Measurements from ENCODE around the gene MATN4. TPM values are rescaled to one million over a fixed set of nuclear protein-coding genes. Genes with fewer than 3 reads are reported as not detected.

MATN4 gene
- total RNA-seq, 1 donor from 2014 or later: 0.10 TPM

DNA sequence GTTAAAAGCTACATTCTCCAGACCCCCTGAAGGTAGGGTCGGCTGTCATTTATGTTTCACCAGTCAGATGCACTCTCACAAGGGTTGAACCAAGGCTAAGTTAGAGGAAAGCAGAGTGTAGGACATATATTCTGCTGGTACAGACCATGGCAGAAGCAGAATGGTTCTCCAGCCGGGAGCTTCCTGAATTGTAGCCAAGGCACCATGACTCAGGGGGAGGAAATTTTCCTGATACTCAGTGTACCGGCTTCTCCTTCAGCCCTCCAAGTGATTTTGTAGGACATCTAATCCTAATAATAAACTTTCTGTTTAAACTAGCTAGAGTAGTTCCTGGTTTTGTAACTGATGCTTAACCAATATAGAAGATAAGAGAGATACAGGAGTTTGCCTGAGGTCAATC, 39.6 kb downstream of the MATN4 start:
- DNase-seq (ENCODE audit: low spot score): no peak
- Mint-ChIP-seq H3K4me1 (ENCODE audit: low read depth) (no peaks in the 10 kb centered on the region), H3K4me3 (ENCODE audit: unreplicated experiment) (no peak overlapping the region), H3K9me3 (ENCODE audit: low read depth) (no peaks in the 10 kb centered on the region), H3K27me3 (ENCODE audit: low read depth) (peaks cover 49% of the 10 kb centered on the region), H3K36me3 (ENCODE audit: low read depth) (no peaks in the 10 kb centered on the region), H3K27ac (ENCODE audit: unreplicated experiment) (no peak overlapping the region)
- TF ChIP-seq, protein P1, sequence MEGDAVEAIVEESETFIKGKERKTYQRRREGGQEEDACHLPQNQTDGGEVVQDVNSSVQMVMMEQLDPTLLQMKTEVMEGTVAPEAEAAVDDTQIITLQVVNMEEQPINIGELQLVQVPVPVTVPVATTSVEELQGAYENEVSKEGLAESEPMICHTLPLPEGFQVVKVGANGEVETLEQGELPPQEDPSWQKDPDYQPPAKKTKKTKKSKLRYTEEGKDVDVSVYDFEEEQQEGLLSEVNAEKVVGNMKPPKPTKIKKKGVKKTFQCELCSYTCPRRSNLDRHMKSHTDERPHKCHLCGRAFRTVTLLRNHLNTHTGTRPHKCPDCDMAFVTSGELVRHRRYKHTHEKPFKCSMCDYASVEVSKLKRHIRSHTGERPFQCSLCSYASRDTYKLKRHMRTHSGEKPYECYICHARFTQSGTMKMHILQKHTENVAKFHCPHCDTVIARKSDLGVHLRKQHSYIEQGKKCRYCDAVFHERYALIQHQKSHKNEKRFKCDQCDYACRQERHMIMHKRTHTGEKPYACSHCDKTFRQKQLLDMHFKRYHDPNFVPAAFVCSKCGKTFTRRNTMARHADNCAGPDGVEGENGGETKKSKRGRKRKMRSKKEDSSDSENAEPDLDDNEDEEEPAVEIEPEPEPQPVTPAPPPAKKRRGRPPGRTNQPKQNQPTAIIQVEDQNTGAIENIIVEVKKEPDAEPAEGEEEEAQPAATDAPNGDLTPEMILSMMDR (IDR thresholded peaks at IDR 0.05): no peak

DNA sequence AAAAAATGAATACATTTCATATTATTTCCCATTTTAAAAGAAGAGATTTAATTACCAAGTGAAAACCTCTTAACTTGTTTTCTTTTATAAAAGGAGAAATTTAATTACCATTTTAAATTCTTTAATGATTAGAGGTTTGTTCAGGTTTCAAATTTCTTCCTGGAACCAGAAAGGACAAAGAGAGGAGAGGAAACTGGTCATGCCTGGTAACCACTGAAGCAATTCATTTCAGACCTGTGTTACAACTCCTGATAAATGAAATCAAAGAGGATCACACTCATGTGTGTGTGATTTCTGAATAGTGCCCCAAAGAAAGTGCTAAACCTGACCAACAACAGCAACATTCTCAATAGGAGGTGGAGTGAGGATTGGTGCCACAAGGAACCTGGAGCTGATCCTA, 41.1 kb downstream of the MATN4 start:
- Mint-ChIP-seq H3K4me3 (ENCODE audit: unreplicated experiment) (no peak overlapping the region), H3K36me3 (ENCODE audit: low read depth) (no peaks in the 10 kb centered on the region), H3K4me1 (ENCODE audit: low read depth) (no peaks in the 10 kb centered on the region), H3K27me3 (ENCODE audit: low read depth) (peaks cover 50% of the 10 kb centered on the region), H3K9me3 (ENCODE audit: low read depth) (no peaks in the 10 kb centered on the region), H3K27ac (ENCODE audit: unreplicated experiment) (no peak overlapping the region)
- DNase-seq (ENCODE audit: low spot score): no peak
- TF ChIP-seq, protein P1 (IDR thresholded peaks at IDR 0.05): no peak

DNA sequence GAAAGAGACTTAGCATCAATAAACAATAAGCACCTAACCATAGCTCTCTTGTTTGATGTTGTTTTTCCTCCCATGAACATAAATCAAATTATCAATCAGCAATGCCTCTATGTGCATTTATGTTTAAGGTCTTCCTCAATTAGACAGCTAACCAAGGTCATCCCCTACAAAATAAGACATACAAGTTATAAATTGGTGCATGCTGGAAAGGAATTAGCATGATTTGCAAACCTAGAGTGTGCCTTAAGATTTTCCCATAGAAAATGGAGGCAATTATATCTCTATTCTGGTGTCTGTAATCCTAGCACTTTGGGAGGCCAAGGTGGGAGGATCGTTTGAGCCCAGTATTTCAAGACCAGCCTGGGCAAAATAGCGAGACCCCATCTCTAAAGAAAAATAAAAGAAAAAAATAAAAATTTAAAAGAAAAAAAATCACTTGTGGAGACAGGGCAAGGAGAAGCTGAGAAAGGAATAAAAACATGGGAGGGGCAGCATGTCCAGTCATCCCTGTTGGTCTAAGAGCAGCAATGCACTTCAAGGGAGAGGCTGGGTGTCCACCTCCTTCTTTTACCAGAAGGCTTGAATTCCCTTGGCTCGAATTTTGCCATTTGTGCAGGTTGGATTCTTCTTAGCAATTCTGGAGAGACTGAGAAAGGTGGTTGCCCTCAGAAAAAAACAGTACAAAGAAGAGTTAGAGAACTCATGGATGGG, 44.4 kb downstream of the MATN4 start:
- Mint-ChIP-seq H3K4me1 (ENCODE audit: low read depth) (peaks cover 4% of the 10 kb centered on the region), H3K36me3 (ENCODE audit: low read depth) (no peaks in the 10 kb centered on the region), H3K4me3 (ENCODE audit: unreplicated experiment) (no peak overlapping the region), H3K27me3 (ENCODE audit: low read depth) (peaks cover 48% of the 10 kb centered on the region), H3K9me3 (ENCODE audit: low read depth) (no peaks in the 10 kb centered on the region), H3K27ac (ENCODE audit: unreplicated experiment) (no peak overlapping the region)
- TF ChIP-seq, protein P1 (IDR thresholded peaks at IDR 0.05): no peak
- no peak for DNase-seq (ENCODE audit: low spot score)

DNA sequence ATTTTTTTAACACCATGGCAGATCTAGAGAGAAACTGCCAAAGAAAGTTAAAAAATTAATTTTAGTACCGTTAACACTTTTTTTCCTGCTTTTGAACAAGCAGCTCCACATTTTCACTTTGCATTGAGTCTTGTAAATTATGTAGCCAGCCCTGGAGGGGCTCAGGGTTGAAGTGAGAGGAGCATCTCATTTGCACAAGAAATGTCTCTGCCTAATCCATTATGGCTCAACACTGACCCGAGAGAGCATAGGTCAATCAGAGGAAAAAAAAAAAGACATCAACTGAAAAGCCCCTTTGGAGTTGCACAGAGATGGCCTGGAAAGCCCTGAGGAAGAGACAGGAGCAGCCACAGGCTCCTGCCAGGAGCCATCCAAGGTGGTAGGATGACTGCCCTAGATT, 49.4 kb downstream of the MATN4 start:
- no peak for DNase-seq (ENCODE audit: low spot score)
- H3K9me3 Mint-ChIP-seq (ENCODE audit: low read depth): no peaks in the 10 kb centered on the region
- TF ChIP-seq, protein P1 (IDR thresholded peaks at IDR 0.05): no peak
- no peaks in the 10 kb centered on the region for H3K36me3 Mint-ChIP-seq (ENCODE audit: low read depth)
- no peak overlapping the region for H3K27ac Mint-ChIP-seq (ENCODE audit: unreplicated experiment)
- peaks cover 31% of the 10 kb centered on the region for H3K27me3 Mint-ChIP-seq (ENCODE audit: low read depth)
- H3K4me3 Mint-ChIP-seq (ENCODE audit: unreplicated experiment): no peak overlapping the region
- peaks cover 4% of the 10 kb centered on the region for H3K4me1 Mint-ChIP-seq (ENCODE audit: low read depth)

DNA sequence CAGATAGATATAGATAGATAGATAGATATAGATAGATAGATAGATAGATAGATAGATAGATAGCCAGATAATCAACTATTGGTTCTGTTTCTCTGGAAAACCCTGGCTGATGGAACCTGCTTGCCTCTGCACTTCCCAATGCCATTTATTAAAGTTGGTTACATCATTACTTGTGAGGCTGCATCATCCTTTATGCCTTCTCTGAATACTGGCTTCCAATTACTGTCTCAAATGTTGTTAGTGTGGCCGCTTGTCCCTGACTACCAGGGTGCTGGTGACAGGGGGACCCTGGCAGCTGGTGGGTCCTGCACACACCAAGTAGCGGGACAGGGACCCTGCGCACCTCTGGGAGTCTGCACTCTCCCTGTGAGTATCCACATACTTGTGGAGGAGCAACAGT, 49.8 kb downstream of the MATN4 start:
- Mint-ChIP-seq H3K4me3 (ENCODE audit: unreplicated experiment) (no peak overlapping the region), H3K27me3 (ENCODE audit: low read depth) (peaks cover 31% of the 10 kb centered on the region), H3K4me1 (ENCODE audit: low read depth) (peaks cover 4% of the 10 kb centered on the region), H3K9me3 (ENCODE audit: low read depth) (no peaks in the 10 kb centered on the region), H3K27ac (ENCODE audit: unreplicated experiment) (no peak overlapping the region), H3K36me3 (ENCODE audit: low read depth) (no peaks in the 10 kb centered on the region)
- TF ChIP-seq, protein P1 (IDR thresholded peaks at IDR 0.05): no peak
- no peak for DNase-seq (ENCODE audit: low spot score)
